ENCODE measurements around the gene OR5C1. TPM values are rescaled to one million over a fixed set of nuclear protein-coding genes. Genes with fewer than 3 reads are reported as not detected.
"Not testable (repeated sequence)": the region's sequence is repeated elsewhere in the genome, so short reads cannot be mapped to it uniquely, and the experiment has no call there.

OR5C1 gene
- total RNA-seq, 4 donors from 2014 or later: not detected

GRCh38 chr9:122800066-122801060 is 11.6 kb downstream of the OR5C1 start, which contains the start of gene OR1K1:
OR1K1 (plus strand) TSS chr9:122800123; CDS start chr9:122800123, 0 bp downstream.
- WGBS, 2 donors: 90 to 96% methylated on average over 30 of the region's 30 CpGs
- Histone ChIP-seq H3K4me3 (no peak within 1 kb of the TSS), H3K36me3 (peaks cover 0 to 32% (median 0%) of the 10 kb centered on the region in 3 donors), H3K27me3 (no peaks in the 10 kb centered on the region), H3K4me1 (no peaks in the 10 kb centered on the region), H3K27ac (no peak within 1 kb of the TSS), H3K9me3 (peaks cover 0 to 2% (median 0%) of the 10 kb centered on the region in 4 donors)
- no peak for DNase-seq (ENCODE audit: low spot score in 2 of 2)
- no peak for TF ChIP-seq EP300 (IDR thresholded peaks at IDR 0.05)
- no peak for TF ChIP-seq CTCF (IDR thresholded peaks at IDR 0.05)
- TF ChIP-seq POLR2A (IDR thresholded peaks at IDR 0.05): no peak

- Histone ChIP-seq H3K4me1 (peaks cover 0 to 6% (median 0%) of the 10 kb centered on the region in 4 donors), H3K4me3 (no peak overlapping the region), H3K9me3 (no peaks in the 10 kb centered on the region), H3K27me3 (no peaks in the 10 kb centered on the region), H3K27ac (no peak overlapping the region), H3K36me3 (peaks cover 0 to 17% (median 0%) of the 10 kb centered on the region in 3 donors)
- DNase-seq (ENCODE audit: low spot score in 2 of 2): no peak
- TF ChIP-seq POLR2A (IDR thresholded peaks at IDR 0.05) (no peak), EP300 (IDR thresholded peaks at IDR 0.05) (no peak), CTCF (IDR thresholded peaks at IDR 0.05) (no peak)
- WGBS, 2 donors: 84 to 90% methylated on average over 4 of the region's 4 CpGs
Measured at GRCh38 chr9:122806661-122807060, 17.9 kb downstream of the OR5C1 start.

DNA sequence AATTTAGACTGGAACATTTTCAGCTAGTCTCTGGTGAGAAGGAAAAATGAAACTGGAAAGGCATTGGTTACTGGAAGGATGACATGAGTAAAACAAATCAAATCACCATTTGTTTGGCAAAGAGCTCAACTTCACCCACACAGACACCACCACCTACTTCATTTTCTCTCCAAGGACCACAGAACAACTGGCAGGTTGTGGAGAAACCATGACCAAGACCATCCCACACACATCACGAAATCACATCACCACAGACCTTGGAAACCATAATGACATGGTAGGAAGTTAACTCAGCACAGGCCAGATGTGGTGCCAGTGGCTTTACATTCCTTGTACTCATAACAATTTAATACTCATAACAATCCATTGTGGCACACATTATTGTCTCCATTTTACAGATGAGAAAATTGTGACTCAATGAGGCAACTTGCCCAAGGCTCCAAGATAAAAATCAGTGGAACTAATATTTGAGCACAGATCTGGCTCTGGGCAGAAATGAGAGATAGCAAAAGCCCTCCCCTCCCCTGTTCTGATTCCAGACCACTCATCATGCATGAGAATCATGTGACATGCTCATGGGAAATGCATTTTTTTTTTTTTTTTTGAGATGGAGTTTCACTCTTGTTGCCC is 18.7 kb downstream of the OR5C1 start:
- Histone ChIP-seq H3K9me3 (no peaks in the 10 kb centered on the region), H3K27ac (no peak overlapping the region), H3K4me3 (no peak overlapping the region), H3K27me3 (no peaks in the 10 kb centered on the region), H3K36me3 (peaks cover 0 to 13% (median 0%) of the 10 kb centered on the region in 3 donors), H3K4me1 (peaks cover 0 to 6% (median 0%) of the 10 kb centered on the region in 4 donors)
- DNase-seq (ENCODE audit: low spot score in 2 of 2): no peak
- TF ChIP-seq EP300 (IDR thresholded peaks at IDR 0.05): no peak
- no peak for TF ChIP-seq CTCF (IDR thresholded peaks at IDR 0.05)
- no peak for TF ChIP-seq POLR2A (IDR thresholded peaks at IDR 0.05)
- 40 to 65% methylated on average over 1 of the region's 1 CpG for WGBS, 2 donors

DNA sequence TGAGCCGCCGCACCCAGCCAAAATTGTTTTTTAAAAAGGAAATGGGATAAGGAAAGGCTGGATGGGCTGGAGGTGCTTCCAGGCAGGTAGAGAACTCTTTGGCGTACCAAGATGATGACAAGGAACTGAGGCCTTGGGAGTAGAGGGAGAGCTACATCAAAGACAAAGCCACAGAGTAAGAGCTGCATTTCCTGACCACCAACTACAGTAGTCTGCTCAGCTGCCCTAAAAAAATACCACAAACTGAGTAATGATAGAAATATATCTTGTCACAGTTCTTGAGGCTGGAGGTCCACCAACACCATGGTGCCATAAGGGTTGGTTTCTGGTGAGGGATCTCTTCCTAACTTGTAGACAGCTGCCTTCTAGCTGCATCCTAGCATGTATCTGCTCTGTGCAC is 19.4 kb downstream of the OR5C1 start:
- TF ChIP-seq CTCF (IDR thresholded peaks at IDR 0.05): no peak
- H3K4me1 ChIP-seq: peaks cover 0 to 6% (median 0%) of the 10 kb centered on the region in 4 donors

GRCh38 chr9:122809261-122809660 is 20.5 kb downstream of the OR5C1 start:
- H3K4me3 ChIP-seq; H3K9me3 ChIP-seq; H3K27ac ChIP-seq; H3K27me3 ChIP-seq; H3K36me3 ChIP-seq; DNase-seq (ENCODE audit: low spot score in 2 of 2); H3K4me1 ChIP-seq: not testable (repeated sequence)
- 75 to 82% methylated on average over 7 of the region's 7 CpGs for WGBS, 2 donors

More for the DNA sequence above, 19.4 kb downstream of the OR5C1 start:
- Histone ChIP-seq H3K27me3 (no peaks in the 10 kb centered on the region), H3K36me3 (peaks cover 0 to 10% (median 0%) of the 10 kb centered on the region in 3 donors), H3K27ac (no peak overlapping the region), H3K4me3 (no peak overlapping the region), H3K9me3 (no peaks in the 10 kb centered on the region)
- DNase-seq (ENCODE audit: low spot score in 2 of 2): no peak
- WGBS, 2 donors: 92 to 95% methylated on average over 3 of the region's 3 CpGs
